NCI-H446 (cell line): ENCODE measurements around the gene TNNC1.

Experiments
- DNase-seq, 2 experiments: peaks; one replicate each; lab custom pipeline; 2025; lab: John Stamatoyannopoulos, UW

TNNC1 gene

GRCh38 chr3:52443791-52444687 lies 9.8 kb downstream of the TNNC1 start:
- no peak for DNase-seq

GRCh38 chr3:52443268-52443610 lies 10.6 kb downstream of the TNNC1 start:
- no peak for DNase-seq

- DNase-seq = no peak
Observed at GRCh38 chr3:52442409-52443267, 11.2 kb downstream of the TNNC1 start.

- DNase-seq = no peak
Observed at GRCh38 chr3:52441772-52442332, 12.0 kb downstream of the TNNC1 start.

DNA sequence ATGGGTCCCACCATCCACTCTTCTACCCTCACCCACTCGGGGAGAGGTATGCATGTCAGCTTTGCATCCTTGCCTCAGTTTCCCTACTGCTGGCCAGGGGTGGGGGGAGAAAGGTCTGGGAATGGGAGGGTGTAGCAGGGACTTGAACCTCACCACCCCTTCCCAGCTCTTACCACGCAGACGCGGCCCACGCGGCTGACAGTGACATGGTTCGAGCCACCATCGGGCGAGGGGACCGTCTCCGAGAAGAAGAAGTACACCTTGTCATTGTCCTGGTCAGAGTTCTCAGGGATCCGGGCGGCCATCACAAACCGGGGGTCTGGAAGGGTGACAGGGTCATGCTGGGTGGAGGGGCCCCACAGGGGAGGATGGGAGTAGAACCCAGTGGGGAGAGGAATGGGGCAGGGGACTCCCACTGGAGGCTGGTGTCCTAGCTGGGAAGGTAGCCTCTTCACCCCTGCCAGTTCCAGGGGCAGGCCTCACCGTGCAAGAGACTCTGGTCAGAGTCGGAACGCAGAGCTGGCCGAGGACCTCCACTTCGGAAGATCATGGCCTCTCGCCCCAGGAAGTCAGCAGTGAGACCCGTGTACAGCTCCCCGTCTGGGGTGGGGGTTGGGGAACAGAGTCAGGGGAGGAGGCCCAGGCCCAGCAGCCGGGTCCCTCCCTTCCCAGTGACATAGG lies 12.6 kb downstream of the TNNC1 start:
- DNase-seq = no peak

DNA sequence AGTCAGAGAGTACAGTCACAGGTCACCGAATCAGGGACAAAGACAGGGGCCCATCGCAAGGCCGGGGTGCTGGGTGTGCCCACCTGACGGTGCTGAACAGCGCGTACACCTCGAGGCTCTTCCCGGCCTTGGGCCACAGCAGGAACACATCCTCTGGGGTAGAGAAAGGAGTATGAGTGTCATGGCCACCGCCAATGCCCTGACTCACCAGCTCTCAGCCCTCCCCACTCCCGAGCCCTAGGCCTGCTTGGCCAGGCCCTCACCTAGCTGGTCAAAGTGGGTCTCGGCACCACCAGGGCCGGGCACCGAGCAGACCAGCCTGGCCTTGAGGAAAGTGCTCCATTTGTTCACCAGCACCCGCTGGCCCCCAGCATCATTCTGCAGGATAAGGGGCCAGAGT lies 13.2 kb downstream of the TNNC1 start:
- DNase-seq = no peak

- no peak for DNase-seq
Observed at GRCh38 chr3:52440249-52440551, 13.6 kb downstream of the TNNC1 start.

DNA sequence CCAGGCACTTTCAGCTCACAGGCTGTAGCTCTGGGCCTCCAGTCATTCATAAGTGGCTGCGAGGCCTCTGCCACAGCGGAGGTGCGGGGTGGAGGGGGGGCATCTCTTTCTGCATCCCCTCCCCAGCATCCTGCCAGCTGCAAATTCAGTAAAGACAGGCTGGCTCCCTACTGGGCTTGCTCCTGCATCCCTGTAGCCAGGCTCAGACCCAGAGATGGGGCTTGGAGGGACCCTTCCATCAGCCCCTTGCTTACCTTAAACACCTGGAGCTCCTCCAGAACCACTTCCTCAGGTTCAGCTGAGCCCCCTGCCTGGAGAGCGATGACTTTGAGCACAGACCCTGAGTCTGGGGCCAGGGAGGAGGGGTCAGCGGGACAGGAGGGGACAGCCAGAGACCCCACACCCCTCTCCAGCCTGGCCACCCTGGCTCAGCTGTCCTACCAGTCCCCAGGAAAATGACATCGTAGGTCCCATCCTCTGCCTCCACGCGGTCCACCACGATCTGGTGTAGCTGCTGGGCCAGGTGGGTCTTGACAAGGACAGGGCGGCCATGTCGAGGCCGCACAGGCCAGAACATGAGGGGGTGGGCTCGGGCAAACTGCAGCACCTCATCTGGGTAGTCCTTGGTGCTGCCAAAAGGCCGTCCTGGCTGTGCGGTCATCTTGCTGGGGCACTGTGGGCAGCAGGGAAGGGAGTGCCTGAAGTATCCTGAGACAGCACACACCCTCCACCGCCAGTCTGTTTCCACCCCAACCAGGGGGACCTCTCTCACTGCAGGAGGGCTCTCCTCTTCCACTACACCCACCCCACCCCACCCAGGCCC lies 14.2 kb downstream of the TNNC1 start:
- DNase-seq = no peak

- DNase-seq = no peak
Observed at GRCh38 chr3:52438579-52439425, 15.0 kb downstream of the TNNC1 start.

DNA sequence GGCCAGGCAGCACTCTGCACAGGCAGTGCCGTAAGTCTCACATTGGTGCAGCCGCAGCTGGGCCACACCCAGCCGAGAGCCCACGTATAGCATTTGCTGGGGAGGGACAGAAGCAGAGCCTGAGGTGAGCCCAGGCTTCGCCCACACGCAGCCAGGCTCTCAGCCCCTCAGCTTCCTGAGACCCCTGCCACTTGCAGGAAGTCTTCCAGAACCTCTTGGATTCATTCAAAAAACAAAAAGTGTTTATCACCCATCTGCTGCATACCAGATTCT lies 15.8 kb downstream of the TNNC1 start:
- DNase-seq = no peak

GRCh38 chr3:52437326-52438103 lies 16.3 kb downstream of the TNNC1 start:
- no peak for DNase-seq

DNA sequence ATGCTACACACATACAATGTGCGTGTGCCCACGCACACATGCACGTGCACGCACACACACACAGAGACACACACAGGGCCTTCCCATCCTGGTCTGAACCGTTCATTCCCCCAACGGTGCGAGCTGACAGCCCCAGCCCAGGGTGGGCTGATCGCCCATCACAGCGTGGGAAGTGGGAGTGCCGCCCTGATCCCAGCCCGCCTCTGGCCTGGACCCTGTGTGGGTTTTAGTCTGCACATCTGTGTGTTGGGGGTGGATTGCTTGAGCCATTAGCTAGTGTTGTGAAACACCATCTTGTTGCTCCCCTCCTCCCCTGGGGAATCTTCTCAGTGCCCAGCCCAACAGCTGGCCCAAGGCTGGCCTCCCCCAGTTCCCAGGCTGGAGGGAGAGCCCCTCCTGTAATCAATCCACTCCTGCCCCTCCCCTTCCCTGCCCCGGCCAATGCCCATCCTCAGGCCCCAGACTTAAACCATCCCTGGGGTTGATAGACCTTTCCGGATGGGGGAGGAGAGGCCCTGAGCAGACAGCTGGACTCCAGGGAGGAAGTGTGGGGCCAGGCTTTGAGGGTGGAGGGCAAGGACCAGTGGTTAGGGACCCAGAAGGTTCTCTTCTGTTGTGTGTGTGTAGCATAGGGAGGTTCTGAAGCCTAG lies 17.2 kb downstream of the TNNC1 start:
- no peak for DNase-seq

GRCh38 chr3:52435246-52436101 lies 18.4 kb downstream of the TNNC1 start:
- no peak for DNase-seq

GRCh38 chr3:52434491-52435115 lies 19.2 kb downstream of the TNNC1 start:
- DNase-seq = no peak

GRCh38 chr3:52433996-52434479 lies 19.8 kb downstream of the TNNC1 start:
- DNase-seq = no peak

DNA sequence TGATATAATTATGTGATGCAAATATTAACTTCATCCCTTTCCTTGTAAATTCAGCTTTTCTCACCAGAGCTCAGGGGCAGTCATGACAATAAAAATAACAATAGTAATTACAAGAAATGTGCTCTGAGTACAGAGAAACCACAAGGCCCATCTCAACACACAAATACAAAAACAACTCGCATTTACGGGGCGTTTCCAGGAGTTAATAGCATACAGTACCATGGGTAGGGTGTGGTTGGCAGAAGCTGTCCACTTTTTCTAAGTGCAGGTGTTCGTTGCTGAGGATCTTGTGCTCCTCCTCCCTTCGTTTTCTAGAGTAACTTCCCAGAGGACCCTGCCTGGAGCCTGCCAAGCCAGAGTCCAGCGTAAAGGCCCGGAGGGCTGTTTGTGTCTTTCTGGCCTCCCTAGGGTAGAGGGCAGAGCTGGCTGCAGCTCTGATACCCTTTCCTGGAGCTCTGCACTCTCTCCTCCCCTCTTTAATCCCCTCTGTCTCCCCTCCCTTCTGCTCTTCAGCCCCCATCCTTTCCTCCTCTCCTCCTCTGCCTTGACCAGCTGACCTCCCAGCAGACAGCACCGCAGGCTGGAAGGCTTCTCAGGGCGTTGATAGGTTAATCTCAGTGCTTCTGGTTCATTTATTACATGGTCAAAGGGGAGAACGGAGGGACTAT lies 20.4 kb downstream of the TNNC1 start:
- no peak for DNase-seq

DNA sequence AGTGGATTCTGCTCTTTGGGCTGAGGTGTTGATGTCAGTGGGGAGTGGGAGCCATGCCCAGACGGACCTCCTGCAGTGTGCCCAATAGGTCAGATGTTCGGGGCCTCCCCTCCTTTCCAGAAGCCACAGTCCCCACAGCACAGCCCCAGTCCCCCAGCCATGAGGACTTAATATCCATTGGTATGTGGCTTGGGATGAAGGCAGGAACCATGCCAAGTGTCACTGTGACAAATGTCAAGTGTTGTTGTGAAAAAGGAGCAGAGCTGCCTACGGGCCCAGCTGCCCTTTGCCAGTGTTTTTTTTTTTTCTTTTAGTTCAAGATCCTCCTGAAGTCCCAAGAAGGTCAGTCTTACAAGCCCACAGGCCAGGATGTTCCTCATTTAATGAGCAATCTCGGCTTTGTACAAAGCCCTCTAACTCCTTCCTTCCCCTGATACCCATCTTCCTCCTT lies 21.1 kb downstream of the TNNC1 start:
- no peak for DNase-seq
